Measurements from ENCODE around the gene INA.
"Not testable (repeated sequence)": the region's sequence is repeated elsewhere in the genome, so short reads cannot be mapped to it uniquely, and the experiment has no call there.

The INA gene

GRCh38 chr10:103235775-103236174 lies 41.2 kb upstream of the INA start:
- no peak for DNase-seq (ENCODE audit: low read depth)
- no peak overlapping the region for H3K4me3 ChIP-seq (ENCODE audit: low read depth, low read length)

GRCh38 chr10:103238506-103239252 lies 38.3 kb upstream of the INA start:
- DNase-seq (ENCODE audit: low read depth) = no peak
- H3K4me3 ChIP-seq (ENCODE audit: low read depth, low read length) = no peak overlapping the region
- peak; percentile 3 for TF ChIP-seq CTCF (IDR thresholded peaks at IDR 0.05; ENCODE audit: low read depth, low read length)
- no peak for TF ChIP-seq POLR2A (IDR thresholded peaks at IDR 0.05; ENCODE audit: extremely low read depth, insufficient read length)

More at GRCh38 chr10:103235775-103236174, 41.2 kb upstream of the INA start:
- no peak for TF ChIP-seq MAX (IDR thresholded peaks at IDR 0.05; ENCODE audit: low read depth, low read length)
- TF ChIP-seq CTCF (IDR thresholded peaks at IDR 0.05; ENCODE audit: low read depth, low read length) = no peak
- TF ChIP-seq MYC (IDR thresholded peaks at IDR 0.05; ENCODE audit: low read depth, low read length) = no peak
- no peak for TF ChIP-seq POLR2A (IDR thresholded peaks at IDR 0.05; ENCODE audit: extremely low read depth, insufficient read length)

GRCh38 chr10:103241262-103242011 lies 35.5 kb upstream of the INA start:
- peak; percentile 75 for DNase-seq (ENCODE audit: low read depth)
- H3K4me3 ChIP-seq (ENCODE audit: low read depth, low read length) = no peak overlapping the region
- TF ChIP-seq POLR2A (IDR thresholded peaks at IDR 0.05; ENCODE audit: extremely low read depth, insufficient read length) (no peak), MYC (IDR thresholded peaks at IDR 0.05; ENCODE audit: low read depth, low read length) (0 out of 2 replicates have a peak, but pooled peaks have one; percentile 19), MAX (IDR thresholded peaks at IDR 0.05; ENCODE audit: low read depth, low read length) (peak; percentile 31; the same call in 1 of the 2 replicates), CTCF (IDR thresholded peaks at IDR 0.05; ENCODE audit: low read depth, low read length) (no peak)

- peak; percentile 61; the same call in 1 of the 2 replicates for TF ChIP-seq MAX (IDR thresholded peaks at IDR 0.05; ENCODE audit: low read depth, low read length)
- peak; percentile 95 for TF ChIP-seq CTCF (IDR thresholded peaks at IDR 0.05; ENCODE audit: low read depth, low read length)
- TF ChIP-seq MYC (IDR thresholded peaks at IDR 0.05; ENCODE audit: low read depth, low read length) = 0 out of 2 replicates have a peak, but pooled peaks have one; percentile 30
- TF ChIP-seq POLR2A (IDR thresholded peaks at IDR 0.05; ENCODE audit: extremely low read depth, insufficient read length) = no peak
- peak; percentile 87 for DNase-seq (ENCODE audit: low read depth)
- no peak overlapping the region for H3K4me3 ChIP-seq (ENCODE audit: low read depth, low read length)
These were observed 32.2 kb upstream of the INA start for GRCh38 chr10:103244666-103245271.

GRCh38 chr10:103245587-103245986 lies 31.4 kb upstream of the INA start, which contains the start of gene RPEL1:
Gene RPEL1 (plus strand): TSS chr10:103245887. CDS start chr10:103245997, 110 bp downstream.
- H3K4me3 ChIP-seq (ENCODE audit: low read depth, low read length); DNase-seq (ENCODE audit: low read depth): not testable (repeated sequence)

GRCh38 chr10:103246324-103246723 lies 30.6 kb upstream of the INA start:
- no peak for TF ChIP-seq POLR2A (IDR thresholded peaks at IDR 0.05; ENCODE audit: extremely low read depth, insufficient read length)
- TF ChIP-seq MAX (IDR thresholded peaks at IDR 0.05; ENCODE audit: low read depth, low read length) = no peak
- TF ChIP-seq CTCF (IDR thresholded peaks at IDR 0.05; ENCODE audit: low read depth, low read length) = peak; percentile 6
- TF ChIP-seq MYC (IDR thresholded peaks at IDR 0.05; ENCODE audit: low read depth, low read length) = no peak
- no peak for DNase-seq (ENCODE audit: low read depth)

More at GRCh38 chr10:103246324-103246723, 30.6 kb upstream of the INA start:
- no peak overlapping the region for H3K4me3 ChIP-seq (ENCODE audit: low read depth, low read length)
